B cell (primary cell): Measurements from ENCODE around the gene UPK1B.

ENCODE experiments used
- EZH2 ChIP-seq: IDR thresholded peaks from 2 replicates; pipeline ENCODE4 v1.6.1; 2012; ENCODE audit warnings: borderline replicate concordance, low read depth, mild to moderate bottlenecking, moderate library complexity, low read length; ENCODE audit not compliant: insufficient read depth, poor library complexity, severe bottlenecking
- TF ChIP-seq, protein P1 (sequence below): fragments of 200-600 bp; IDR thresholded peaks from one replicate; pipeline ENCODE4 v1.8.0; 2022; ENCODE audit warnings: antibody characterized with exemption, mild to moderate bottlenecking

DNA sequence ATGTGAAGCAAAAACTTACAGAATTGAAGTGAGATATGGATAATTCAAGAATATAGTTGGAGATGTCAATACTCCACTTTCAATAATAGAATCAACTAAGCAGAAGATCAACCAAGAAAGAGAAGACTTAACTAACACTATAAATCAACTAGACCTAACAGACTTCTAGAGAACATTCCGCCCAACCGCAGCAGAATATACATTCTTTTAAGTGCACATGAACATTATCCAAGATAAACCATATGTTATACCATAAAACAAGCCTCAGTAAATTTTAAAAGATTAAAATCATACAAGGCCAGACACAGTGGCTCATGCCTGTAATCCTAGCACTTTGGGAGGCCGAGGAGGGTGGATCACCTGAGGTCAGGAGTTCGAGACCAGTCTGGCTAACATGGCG is 32.9 kb upstream of the UPK1B start:
- TF ChIP-seq, protein P1, sequence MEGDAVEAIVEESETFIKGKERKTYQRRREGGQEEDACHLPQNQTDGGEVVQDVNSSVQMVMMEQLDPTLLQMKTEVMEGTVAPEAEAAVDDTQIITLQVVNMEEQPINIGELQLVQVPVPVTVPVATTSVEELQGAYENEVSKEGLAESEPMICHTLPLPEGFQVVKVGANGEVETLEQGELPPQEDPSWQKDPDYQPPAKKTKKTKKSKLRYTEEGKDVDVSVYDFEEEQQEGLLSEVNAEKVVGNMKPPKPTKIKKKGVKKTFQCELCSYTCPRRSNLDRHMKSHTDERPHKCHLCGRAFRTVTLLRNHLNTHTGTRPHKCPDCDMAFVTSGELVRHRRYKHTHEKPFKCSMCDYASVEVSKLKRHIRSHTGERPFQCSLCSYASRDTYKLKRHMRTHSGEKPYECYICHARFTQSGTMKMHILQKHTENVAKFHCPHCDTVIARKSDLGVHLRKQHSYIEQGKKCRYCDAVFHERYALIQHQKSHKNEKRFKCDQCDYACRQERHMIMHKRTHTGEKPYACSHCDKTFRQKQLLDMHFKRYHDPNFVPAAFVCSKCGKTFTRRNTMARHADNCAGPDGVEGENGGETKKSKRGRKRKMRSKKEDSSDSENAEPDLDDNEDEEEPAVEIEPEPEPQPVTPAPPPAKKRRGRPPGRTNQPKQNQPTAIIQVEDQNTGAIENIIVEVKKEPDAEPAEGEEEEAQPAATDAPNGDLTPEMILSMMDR = no peak
- no peak for TF ChIP-seq EZH2
